Measurements from ENCODE around the gene CNTNAP2. TPM values are rescaled to one million over a fixed set of nuclear protein-coding genes. Genes with fewer than 3 reads are reported as not detected.

CNTNAP2 gene
- total and polyA plus RNA-seq, 2 of the 13 experiments (the other 11 are each of a cell fraction or from before 2014, with no cell fraction given): 0.40 to 0.42 TPM

GRCh38 chr7:148095066-148095465 is 1978.5 kb downstream of the CNTNAP2 start (continued):
- TF ChIP-seq ZNF547 (CRISPR knock-in tag; IDR thresholded peaks at IDR 0.05): no peak
- TF ChIP-seq TMF1 (CRISPR knock-in tag; IDR thresholded peaks at IDR 0.05; ENCODE audit: low read depth): no peak
- no peak for TF ChIP-seq ZFP62 (CRISPR knock-in tag; IDR thresholded peaks at IDR 0.05)

GRCh38 chr7:148104136-148104716 is 1987.6 kb downstream of the CNTNAP2 start:
- no peak overlapping the region for H3K27ac ChIP-seq (ENCODE audit: extremely low read length, insufficient read depth, low read length)
- H3K27me3 ChIP-seq (ENCODE audit: control insufficient read depth in 1 of 2, insufficient read depth in 2 of 2, low read length in 2 of 2): no peaks in the 10 kb centered on the region
- H3K79me2 ChIP-seq (ENCODE audit: insufficient read depth, low read length): no peaks in the 10 kb centered on the region
- H3K4me1 ChIP-seq (ENCODE audit: insufficient read depth, low read length): no peaks in the 10 kb centered on the region
- H3K4me3 ChIP-seq (replicated peaks in 1 of 3; ENCODE audit: insufficient read depth in 1 of 3, low read depth in 2 of 3, low read length in 3 of 3): no peak overlapping the region
- no peak for DNase-seq (ENCODE audit: low spot score)
- H2AFZ ChIP-seq (ENCODE audit: low read length): no peak overlapping the region
- no peak for FAIRE-seq
- no peak for TF ChIP-seq PATZ1 (CRISPR knock-in tag; IDR thresholded peaks at IDR 0.05)
- TF ChIP-seq HOXA7 (CRISPR knock-in tag; IDR thresholded peaks at IDR 0.05): no peak
- no peak for TF ChIP-seq ZNF552 (CRISPR knock-in tag; IDR thresholded peaks at IDR 0.05; ENCODE audit: borderline replicate concordance)
- no peak for TF ChIP-seq ZNF3 (CRISPR knock-in tag; IDR thresholded peaks at IDR 0.05)
- ChIA-PET CTCF (ENCODE audit: low intra/inter-chr PET ratio, low total read pairs) (no interaction called here), POLR2A (no interaction called here)
- no peaks in the 10 kb centered on the region for H3K36me3 ChIP-seq (replicated peaks in 1 of 2; ENCODE audit: control insufficient read depth in 1 of 2, insufficient read depth in 2 of 2, low read length in 2 of 2)
- intact Hi-C loops (cut with micrococcal nuclease; ENCODE audit: unreplicated experiment): no loop called here
- no peak overlapping the region for H3K9ac ChIP-seq (ENCODE audit: insufficient read depth, low read depth, low read length)
- in situ Hi-C loops (cut with HindIII; ENCODE audit: extremely low pct_ligation_motif_present, low pct_unique_long_range_greater_than_20kb): no loop called here
- H4K20me1 ChIP-seq (ENCODE audit: insufficient read depth, low read length): no peaks in the 10 kb centered on the region
- ATAC-seq: no peak
- no peak overlapping the region for H3K4me2 ChIP-seq (ENCODE audit: low read depth, low read length)
- 30% methylated on average over 4 of the region's 4 CpGs for WGBS (ENCODE audit: low lambda C conversion rate)
- H3K9me3 ChIP-seq (ENCODE audit: low read length): no peaks in the 10 kb centered on the region
- no TSS peak for BruUV-seq (replicated peaks)
